Ramos (cell line): ENCODE data around the gene DTNBP1.

Experiments used
- in situ Hi-C: fragments of 300-500 bp; cut with MboI; formaldehyde crosslinking; loops from one replicate; pipeline ENCODE4 v1.14.3; 2022; ENCODE audit warnings: low sequenced_read_pairs; ENCODE audit not compliant: unreplicated experiment

The DTNBP1 gene

DNA sequence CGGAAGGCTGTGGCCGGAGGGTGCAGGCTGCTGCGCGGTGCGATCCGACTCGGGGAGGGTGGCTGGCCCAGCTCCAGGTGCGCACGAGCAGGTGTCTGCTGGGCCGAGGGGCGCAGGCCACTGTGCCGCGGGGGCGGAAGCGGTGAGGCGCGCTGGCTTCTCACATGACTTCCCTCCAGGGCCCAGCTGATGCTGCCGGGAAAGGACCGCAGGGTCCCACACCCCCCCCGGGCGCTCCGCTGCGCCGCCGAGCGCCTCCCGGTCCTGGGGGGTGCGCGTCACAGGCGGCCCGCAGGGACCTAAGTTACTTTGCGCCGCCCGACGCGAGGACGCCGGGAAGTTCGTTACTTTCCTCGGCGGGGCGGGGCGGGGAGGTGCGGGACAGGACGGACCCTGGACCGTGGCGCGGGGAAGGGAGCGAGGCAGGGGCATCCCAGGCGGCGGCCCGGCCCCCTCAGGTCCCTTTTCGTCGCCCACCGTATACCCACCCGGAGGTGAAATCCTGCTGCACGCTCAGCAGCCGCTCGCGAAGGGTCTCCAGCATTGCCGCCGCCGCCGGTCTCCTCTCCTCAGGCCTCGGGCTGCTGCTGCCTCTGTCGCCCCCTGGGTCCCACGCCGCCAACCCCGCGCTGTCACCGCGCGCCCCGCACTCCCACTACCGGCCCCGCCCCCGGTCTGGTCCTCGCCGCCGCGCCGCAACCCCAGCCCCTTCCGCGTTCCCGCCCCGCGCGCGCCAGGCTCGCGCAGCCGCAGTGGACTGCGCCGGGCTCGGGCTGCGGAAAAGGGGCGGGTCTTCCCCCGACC lies at the start of gene DTNBP1:
Gene DTNBP1, minus strand, starts transcription at position 703 of the 804 bp plus-strand sequence. Its CDS starts 159 bp downstream, at position 544.
- in situ Hi-C loops, result no loop called here

GRCh38 chr6:15709651-15710269 lies 46.9 kb upstream of the DTNBP1 start:
- in situ Hi-C loops, result no loop called here

- in situ Hi-C loops, result no loop called here
Observed at GRCh38 chr6:15708231-15708630, 45.4 kb upstream of the DTNBP1 start.

- in situ Hi-C loops, result no loop called here
Observed at GRCh38 chr6:15705981-15706380, 43.2 kb upstream of the DTNBP1 start.

- in situ Hi-C loops, result no loop called here
Observed at GRCh38 chr6:15698471-15698870, 35.6 kb upstream of the DTNBP1 start.

- in situ Hi-C loops, result no loop called here
Observed at GRCh38 chr6:15697895-15698294, 35.1 kb upstream of the DTNBP1 start.

- in situ Hi-C loops, result loop anchor here (5.0 kb wide), 1 partner anchor 521 kb away; no protein-coding TSS in a partner anchor
Observed at GRCh38 chr6:15691250-15691869, 28.5 kb upstream of the DTNBP1 start.

GRCh38 chr6:15690510-15690909 lies 27.7 kb upstream of the DTNBP1 start:
- in situ Hi-C loops, result loop anchor here (5.0 kb wide), 1 partner anchor 522 kb away; no protein-coding TSS in a partner anchor

GRCh38 chr6:15689586-15690482 lies 27.0 kb upstream of the DTNBP1 start:
- in situ Hi-C loops, result loop anchor here (5.0 kb wide), 2 partner anchors 492 to 522 kb away; no protein-coding TSS in a partner anchor

DNA sequence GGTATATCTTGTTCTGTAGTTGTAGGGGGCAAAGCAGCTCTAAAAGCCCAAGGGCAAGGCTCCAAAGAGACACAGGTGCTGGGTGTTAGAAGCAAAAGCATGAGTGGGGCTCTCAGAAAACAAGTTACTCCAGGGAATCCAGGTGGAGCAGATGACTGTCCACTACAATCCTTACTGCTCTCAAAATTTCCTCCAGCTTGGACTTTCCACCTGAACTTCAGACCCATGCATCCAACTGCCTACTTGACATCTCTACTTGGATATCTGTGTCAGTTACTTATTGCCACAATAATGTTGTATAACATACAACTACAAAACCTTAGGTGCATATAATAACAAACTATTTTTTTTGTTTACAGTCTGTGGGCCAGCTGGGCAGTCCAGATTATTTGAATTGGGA lies 22.8 kb upstream of the DTNBP1 start:
- in situ Hi-C loops, result loop anchor here (5.0 kb wide), 1 partner anchor 497 kb away; no protein-coding TSS in a partner anchor

- in situ Hi-C loops, result no loop called here
Observed at GRCh38 chr6:15682965-15683822, 20.4 kb upstream of the DTNBP1 start.

- in situ Hi-C loops, result no loop called here
Observed at GRCh38 chr6:15681946-15682345, 19.1 kb upstream of the DTNBP1 start.

GRCh38 chr6:15678514-15678913 lies 15.7 kb upstream of the DTNBP1 start:
- in situ Hi-C loops, result no loop called here

DNA sequence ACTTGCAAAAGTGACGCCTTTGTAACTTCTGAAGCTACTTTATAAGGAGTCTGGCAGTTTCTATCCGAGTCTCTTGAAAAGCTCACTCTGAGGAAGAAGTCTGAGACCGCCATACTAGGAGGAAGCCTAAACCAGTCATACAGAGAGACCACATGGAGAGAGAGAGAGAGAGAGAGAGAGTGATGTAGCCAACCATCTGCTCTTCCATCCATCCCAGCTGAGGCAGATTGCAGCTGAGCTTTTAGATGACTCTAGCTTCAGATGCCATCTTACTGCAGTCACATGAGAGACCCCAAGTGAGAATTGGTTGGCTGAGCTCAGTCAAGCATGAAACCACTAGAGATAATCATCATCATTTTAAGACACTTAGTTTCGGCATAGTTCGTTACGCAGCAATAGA lies 15.0 kb upstream of the DTNBP1 start:
- in situ Hi-C loops, result no loop called here

DNA sequence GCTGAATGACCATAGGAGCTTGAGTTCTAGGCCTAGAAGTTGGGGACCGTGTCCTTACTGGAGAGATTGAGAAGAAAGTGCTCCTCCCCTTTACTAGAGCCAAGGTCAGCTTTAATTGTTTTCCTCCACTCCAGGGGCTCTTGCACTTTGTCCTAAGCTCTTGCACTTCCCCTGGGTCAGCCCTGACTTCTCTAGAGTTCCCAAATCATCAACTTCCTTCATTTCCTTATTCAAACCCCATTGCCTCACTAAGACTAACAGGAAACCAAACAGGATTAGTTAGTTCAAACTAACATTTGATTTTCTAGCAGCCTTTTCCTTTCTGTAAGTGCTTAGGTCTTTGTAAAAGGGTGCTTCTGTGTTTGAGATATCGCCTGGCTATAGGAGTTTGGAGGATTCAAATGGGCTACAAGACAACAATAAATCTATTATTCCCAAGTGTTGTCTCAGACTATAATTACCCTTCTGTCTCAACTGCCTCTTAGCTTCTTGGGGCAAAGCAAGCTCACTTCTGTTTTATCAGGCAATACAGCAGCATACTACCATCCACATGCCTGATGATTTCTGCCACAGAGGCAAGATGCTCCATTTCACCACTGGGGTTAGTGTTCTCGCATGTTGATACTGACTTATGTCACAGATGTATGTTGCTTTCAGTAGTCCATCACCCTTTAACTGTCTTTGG lies 12.8 kb upstream of the DTNBP1 start:
- in situ Hi-C loops, result no loop called here

- in situ Hi-C loops, result no loop called here
Observed at GRCh38 chr6:15674690-15675386, 12.0 kb upstream of the DTNBP1 start.

- in situ Hi-C loops, result no loop called here
Observed at GRCh38 chr6:15673666-15674065, 10.8 kb upstream of the DTNBP1 start.

- in situ Hi-C loops, result no loop called here
Observed at GRCh38 chr6:15672818-15673217, 10.0 kb upstream of the DTNBP1 start.
